WTC11 (cell line): Measurements from ENCODE around the gene IGFL4. TPM values are rescaled to one million over a fixed set of nuclear protein-coding genes. Genes with fewer than 3 reads are reported as not detected.

ENCODE experiments used
- ATAC-seq: fragments of 200-7000 bp; cut with Tn5 transposase; 2 replicates; pipeline ENCODE4 v1.10.0; 2021; ENCODE audit warnings: mild to moderate bottlenecking, moderate library complexity
- CTCF ChIA-PET: fragments of 300-600 bp; sonication (Branson Sonifier 250); formaldehyde crosslinking; loops from one replicate; lab custom pipeline; 2021; ENCODE audit warnings: antibody characterized with exemption; lab: Charles Lee
- POLR2A ChIA-PET: fragments of 350-600 bp; sonication (Branson Sonifier 250); formaldehyde crosslinking; loops from one replicate; lab custom pipeline; 2021; ENCODE audit warnings: antibody characterized with exemption; lab: Charles Lee
- DNase-seq: peaks from one replicate; pipeline ENCODE4 v3.0.0; 2021; ENCODE audit warnings: low spot score
- H3K27ac Mint-ChIP-seq: 2 replicates; pipeline ENCODE4 v1.8.0; 2021; ENCODE audit warnings: mixed read lengths
- H3K27me3 Mint-ChIP-seq: 2 replicates; pipeline ENCODE4 v1.8.0; 2021; ENCODE audit warnings: low read depth, mild to moderate bottlenecking, moderate library complexity, mixed read lengths
- H3K36me3 Mint-ChIP-seq: 2 replicates; pipeline ENCODE4 v1.8.0; 2021; ENCODE audit warnings: mixed read lengths
- H3K4me1 Mint-ChIP-seq: 2 replicates; pipeline ENCODE4 v1.8.0; 2022; ENCODE audit warnings: mixed read lengths
- H3K4me3 Mint-ChIP-seq: 2 replicates; pipeline ENCODE4 v1.8.0; 2021; ENCODE audit warnings: mild to moderate bottlenecking, moderate library complexity, mixed read lengths
- H3K9me3 Mint-ChIP-seq: 2 replicates; pipeline ENCODE4 v1.8.0; 2021; ENCODE audit warnings: mixed read lengths
- AR ChIP-seq: fragments of 250-450 bp; sonication (Bioruptor Pico); IDR thresholded peaks from 2 replicates; pipeline ENCODE4 v1.9.0; 2021; ENCODE audit warnings: mild to moderate bottlenecking
- ERG ChIP-seq: fragments of 250-450 bp; sonication (Bioruptor Pico); IDR thresholded peaks from 2 replicates; pipeline ENCODE4 v1.8.0; 2021; ENCODE audit warnings: mild to moderate bottlenecking
- FOXP4 ChIP-seq: sonication (generic); formaldehyde crosslinking; IDR thresholded peaks from 2 replicates; pipeline ENCODE4 v1.8.0; 2022; ENCODE audit warnings: mild to moderate bottlenecking, missing genetic modification reagents
- HMGA2 ChIP-seq: fragments of 250-450 bp; sonication (Bioruptor Pico); IDR thresholded peaks from 2 replicates; pipeline ENCODE4 v1.4.0; 2021; ENCODE audit warnings: mild to moderate bottlenecking, moderate library complexity
- NR2C2 ChIP-seq: sonication (generic); formaldehyde crosslinking; IDR thresholded peaks from 2 replicates; pipeline ENCODE4 v1.8.0; 2022; ENCODE audit warnings: mild to moderate bottlenecking, missing genetic modification reagents
- PRRX2 ChIP-seq: fragments of 250-450 bp; sonication (Bioruptor Pico); IDR thresholded peaks from 2 replicates; pipeline ENCODE4 v1.8.0; 2021; ENCODE audit warnings: mild to moderate bottlenecking
- RORB ChIP-seq: fragments of 250-450 bp; sonication (Bioruptor Pico); IDR thresholded peaks from 2 replicates; pipeline ENCODE4 v1.9.0; 2021; ENCODE audit warnings: mild to moderate bottlenecking
- SP1 ChIP-seq: sonication (generic); formaldehyde crosslinking; conservative IDR thresholded peaks from 2 replicates; pipeline ENCODE4 v1.8.1; 2022; ENCODE audit warnings: missing genetic modification reagents
- STAT6 ChIP-seq: sonication (generic); formaldehyde crosslinking; conservative IDR thresholded peaks from 2 replicates; pipeline ENCODE4 v1.8.1; 2023; ENCODE audit warnings: mild to moderate bottlenecking, low read depth, missing genetic modification reagents, moderate library complexity
- USF2 ChIP-seq: sonication (generic); formaldehyde crosslinking; IDR thresholded peaks from 2 replicates; pipeline ENCODE4 v1.8.1; 2023; ENCODE audit warnings: mild to moderate bottlenecking, missing genetic modification reagents, moderate library complexity
- ZNF532 ChIP-seq: fragments of 250-450 bp; sonication (Bioruptor Pico); IDR thresholded peaks from 2 replicates; pipeline ENCODE4 v1.9.0; 2021; ENCODE audit warnings: mild to moderate bottlenecking, borderline replicate concordance
- ZNF671 ChIP-seq: fragments of 250-450 bp; sonication (Bioruptor Pico); IDR thresholded peaks from 2 replicates; pipeline ENCODE4 v1.8.0; 2021; ENCODE audit warnings: mild to moderate bottlenecking
- ZSCAN18 ChIP-seq: fragments of 250-450 bp; sonication (Bioruptor Pico); IDR thresholded peaks from 2 replicates; pipeline ENCODE4 v2.1.2; 2022; ENCODE audit warnings: mild to moderate bottlenecking, moderate library complexity
- total RNA-seq: library from RNA; stranded (reverse); gene quantifications from 3 replicates; pipeline ENCODE4 v1.2.3, GENCODE V29; 2021

Gene IGFL4
- total RNA-seq, 1 experiment from 2014 or later = 0.20 TPM

- DNase-seq (no peak), ATAC-seq (no peak)
- TF ChIP-seq FOXP4 (CRISPR knock-in tag) (no peak), HMGA2 (CRISPR knock-in tag) (no peak), ERG (CRISPR knock-in tag) (no peak), RORB (CRISPR knock-in tag) (no peak), ZNF532 (CRISPR knock-in tag) (no peak), PRRX2 (CRISPR knock-in tag) (no peak), USF2 (CRISPR knock-in tag) (no peak), ZNF671 (CRISPR knock-in tag) (no peak), AR (CRISPR knock-in tag) (no peak), NR2C2 (no peak), SP1 (CRISPR knock-in tag) (no peak), ZSCAN18 (CRISPR knock-in tag) (no peak), STAT6 (no peak)
- Mint-ChIP-seq H3K4me1 (peaks cover 7% of the 10 kb centered on the region), H3K27me3 (peaks cover 32% of the 10 kb centered on the region), H3K9me3 (peaks cover 11% of the 10 kb centered on the region), H3K4me3 (no peak overlapping the region), H3K36me3 (peaks cover 3% of the 10 kb centered on the region; the same call in 1 of the 2 replicates), H3K27ac (no peak overlapping the region)
- ChIA-PET POLR2A (no interaction called here), CTCF (interaction anchor here (0.9 to 6.4 kb wide), 6 partner anchors 8 to 42 kb away, joined by 3 to 62 read pairs (median 7); no protein-coding TSS in a partner anchor)
These were observed 4.1 kb downstream of the IGFL4 start for GRCh38 chr19:46036744-46037128.
